Thyroid gland (tissue), 4 donors: Measurements from ENCODE around the gene BDH2.

ENCODE experiments used
- POLR2A ChIP-seq, 2 donors: fragments of 450-650 bp; IDR thresholded peaks; one replicate each; pipeline ENCODE4 v1.6.1; 2017; ENCODE audit warnings: antibody characterized with exemption in 2 of 2, mild to moderate bottlenecking in 2 of 2, moderate library complexity in 1 of 2
- TF ChIP-seq, protein P1 (sequence below), 6 experiments: fragments of 200-600 bp in 3 of 6; fragments of 450-650 bp in 3 of 6; sonication (generic) in 3 of 6; IDR thresholded peaks; one replicate each; pipeline ENCODE4 v1.5.1; 2016 to 2019; ENCODE audit warnings: antibody characterized with exemption in 6 of 6, mild to moderate bottlenecking in 2 of 6, inconsistent platforms in 1 of 6, moderate library complexity in 1 of 6

DNA sequence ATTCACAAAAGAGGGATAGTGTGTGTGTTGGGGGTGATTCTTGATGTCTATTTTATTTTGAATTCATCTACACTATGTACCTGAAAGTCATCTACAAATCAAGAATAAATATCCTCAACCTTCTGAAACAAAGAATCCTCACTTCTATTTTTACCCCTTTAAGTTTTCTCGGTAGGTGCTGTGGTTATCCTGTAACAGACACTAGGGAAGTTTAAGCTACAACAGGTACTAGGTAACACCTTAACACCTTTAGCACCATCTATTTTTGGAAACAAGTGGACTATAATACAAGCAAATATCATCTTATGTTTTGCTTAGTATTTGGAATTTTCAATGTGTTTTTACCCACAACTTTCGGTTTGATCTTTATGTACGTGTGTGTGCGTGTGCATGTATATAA, 12.0 kb upstream of the BDH2 start:
- TF ChIP-seq, protein P1, sequence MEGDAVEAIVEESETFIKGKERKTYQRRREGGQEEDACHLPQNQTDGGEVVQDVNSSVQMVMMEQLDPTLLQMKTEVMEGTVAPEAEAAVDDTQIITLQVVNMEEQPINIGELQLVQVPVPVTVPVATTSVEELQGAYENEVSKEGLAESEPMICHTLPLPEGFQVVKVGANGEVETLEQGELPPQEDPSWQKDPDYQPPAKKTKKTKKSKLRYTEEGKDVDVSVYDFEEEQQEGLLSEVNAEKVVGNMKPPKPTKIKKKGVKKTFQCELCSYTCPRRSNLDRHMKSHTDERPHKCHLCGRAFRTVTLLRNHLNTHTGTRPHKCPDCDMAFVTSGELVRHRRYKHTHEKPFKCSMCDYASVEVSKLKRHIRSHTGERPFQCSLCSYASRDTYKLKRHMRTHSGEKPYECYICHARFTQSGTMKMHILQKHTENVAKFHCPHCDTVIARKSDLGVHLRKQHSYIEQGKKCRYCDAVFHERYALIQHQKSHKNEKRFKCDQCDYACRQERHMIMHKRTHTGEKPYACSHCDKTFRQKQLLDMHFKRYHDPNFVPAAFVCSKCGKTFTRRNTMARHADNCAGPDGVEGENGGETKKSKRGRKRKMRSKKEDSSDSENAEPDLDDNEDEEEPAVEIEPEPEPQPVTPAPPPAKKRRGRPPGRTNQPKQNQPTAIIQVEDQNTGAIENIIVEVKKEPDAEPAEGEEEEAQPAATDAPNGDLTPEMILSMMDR (IDR thresholded peaks at IDR 0.05): no peak
- TF ChIP-seq POLR2A (IDR thresholded peaks at IDR 0.05): no peak
